Measurements from ENCODE around the gene ZNF319.

The ZNF319 gene

DNA sequence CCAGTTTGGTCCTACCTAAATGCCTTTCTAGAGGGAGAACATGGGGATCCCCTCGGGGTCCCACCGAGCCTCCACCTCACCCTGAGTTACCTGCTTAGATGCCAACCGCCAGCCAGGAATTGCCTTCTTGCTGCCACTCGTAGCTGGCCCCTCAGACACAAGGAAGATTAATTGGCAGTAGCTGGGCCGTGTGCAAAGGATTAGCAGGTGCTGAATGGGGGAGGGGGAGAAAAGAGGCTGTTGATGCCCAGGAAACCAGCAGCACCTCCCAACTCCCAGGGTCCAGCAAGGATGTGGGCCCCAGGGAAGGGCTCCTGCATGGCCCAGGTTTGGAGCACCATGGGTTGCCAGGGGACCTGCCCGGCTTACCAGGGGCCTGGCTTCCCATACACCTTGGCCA, 29.5 kb downstream of the ZNF319 start, which contains the start of gene CNGB1:
CNGB1 (minus strand) TSS at position 159 of the 400 bp plus-strand sequence. CDS start 3,842 bp downstream, outside the sequence.
- no peak for DNase-seq

DNA sequence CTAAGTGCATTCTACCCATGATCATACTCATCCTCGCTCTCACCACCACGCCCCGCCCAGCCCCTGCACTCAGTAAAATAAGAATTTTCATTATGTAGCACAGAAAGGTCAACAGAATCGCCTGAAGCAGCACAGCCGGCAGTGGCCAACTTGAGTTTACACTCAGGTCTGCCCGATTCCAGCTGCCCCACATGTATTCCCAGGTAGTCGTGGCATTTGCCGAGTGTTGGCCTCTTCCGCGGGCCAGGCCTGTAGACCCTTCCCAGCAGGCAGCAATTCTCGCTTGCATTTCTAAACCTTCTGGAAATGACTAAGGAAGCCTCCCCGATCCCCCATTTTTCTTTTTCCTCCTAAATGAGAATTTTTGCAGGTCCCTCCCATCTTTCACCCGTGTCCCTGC, 30.2 kb downstream of the ZNF319 start:
- DNase-seq: no peak

DNA sequence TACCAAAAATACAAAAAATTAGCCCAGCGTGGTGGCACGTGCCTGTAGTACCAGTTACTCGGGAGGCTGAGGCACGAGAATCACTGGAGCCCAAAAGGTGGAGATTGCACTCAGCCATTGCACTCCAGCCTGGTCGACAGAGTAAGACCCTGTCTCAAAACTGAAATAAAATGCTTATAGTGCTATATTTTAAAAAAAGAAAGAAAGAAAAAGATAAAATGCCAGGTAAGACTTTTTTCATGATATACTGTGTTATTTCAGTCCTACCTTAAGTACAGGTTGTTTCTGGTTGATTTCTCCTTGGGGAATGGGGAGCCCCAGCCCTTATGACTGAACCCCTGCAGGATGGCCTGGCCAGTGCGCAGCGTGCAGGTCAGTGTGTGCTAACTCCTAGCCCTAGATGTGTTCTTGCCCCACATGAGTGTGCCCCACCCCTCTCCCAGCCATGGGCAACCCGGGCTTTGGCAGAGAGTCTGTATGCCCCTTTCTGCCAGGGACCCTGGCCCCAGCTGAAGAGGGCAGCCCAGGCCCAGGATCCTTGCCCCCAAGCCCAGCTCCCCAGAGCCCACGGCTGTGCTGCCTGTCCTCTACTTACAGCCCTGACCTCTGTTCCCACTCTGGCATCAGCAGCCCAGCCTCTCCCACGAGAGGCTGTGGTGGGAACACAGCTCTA, 30.9 kb downstream of the ZNF319 start:
- DNase-seq: no peak

DNA sequence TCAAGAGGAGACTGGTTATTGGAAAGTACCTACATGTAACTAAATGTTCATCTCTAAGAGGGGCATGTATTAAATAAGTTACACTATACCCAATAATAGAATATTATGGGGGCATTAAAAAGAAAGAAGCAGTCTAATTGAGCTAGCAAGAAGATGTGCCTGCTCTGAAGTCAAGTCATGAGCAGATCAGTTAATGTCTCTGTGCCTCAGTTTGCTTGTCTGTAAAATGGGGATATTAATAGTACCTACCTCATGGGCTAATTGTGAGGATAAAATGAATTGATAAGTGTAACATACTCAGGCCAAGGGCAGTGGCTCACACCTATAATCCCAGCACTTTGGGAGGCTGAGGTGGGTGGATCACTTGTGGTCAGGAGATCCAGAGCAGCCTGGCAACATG, 32.6 kb downstream of the ZNF319 start:
- no peak for DNase-seq

DNA sequence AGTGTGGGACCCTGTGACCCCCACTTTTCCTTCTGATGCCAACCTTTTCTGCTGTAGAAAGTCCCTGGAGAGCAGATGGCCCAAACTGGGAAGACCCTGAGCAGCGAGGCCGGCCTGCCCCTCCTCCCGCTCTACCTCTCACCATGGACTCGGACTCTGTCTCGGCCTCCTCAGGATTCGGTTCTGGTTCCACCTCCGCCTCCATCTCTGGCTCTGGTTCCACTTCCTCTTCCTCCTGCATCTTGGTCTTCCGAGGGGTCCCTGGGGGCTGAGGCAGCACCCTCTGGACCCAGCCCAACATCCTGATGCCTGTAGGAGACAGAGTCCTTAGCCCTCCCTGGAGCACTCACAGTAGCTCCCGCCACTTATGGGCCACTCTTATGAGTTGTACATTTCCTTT, 33.5 kb downstream of the ZNF319 start:
- no peak for DNase-seq

DNA sequence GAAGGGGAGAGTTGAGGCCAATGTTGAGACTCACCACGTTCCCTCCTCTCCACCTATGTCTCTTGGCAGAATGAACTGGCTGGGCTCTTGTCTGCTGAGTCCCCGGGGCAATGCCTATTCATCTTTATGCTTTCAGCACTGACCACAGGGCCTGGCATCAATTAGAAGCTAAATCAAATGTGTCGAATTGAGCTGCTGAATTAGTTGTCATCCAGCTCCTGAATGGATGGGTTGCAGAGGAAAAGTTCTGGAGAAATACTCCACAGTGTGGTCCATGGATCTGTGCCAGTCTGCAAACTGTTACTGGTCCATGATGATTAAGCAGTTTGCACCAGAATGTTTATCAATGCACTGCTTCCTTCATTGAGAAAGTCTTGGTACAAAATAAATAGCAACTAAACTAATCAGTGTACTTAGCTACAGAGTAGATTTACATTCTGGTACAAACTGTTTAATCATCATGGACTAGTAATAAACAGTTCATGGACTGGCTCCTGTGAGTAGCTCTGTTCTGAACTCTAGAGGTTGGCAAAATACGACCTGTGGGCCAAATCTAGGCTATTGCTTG, 34.2 kb downstream of the ZNF319 start:
- no peak for DNase-seq

DNA sequence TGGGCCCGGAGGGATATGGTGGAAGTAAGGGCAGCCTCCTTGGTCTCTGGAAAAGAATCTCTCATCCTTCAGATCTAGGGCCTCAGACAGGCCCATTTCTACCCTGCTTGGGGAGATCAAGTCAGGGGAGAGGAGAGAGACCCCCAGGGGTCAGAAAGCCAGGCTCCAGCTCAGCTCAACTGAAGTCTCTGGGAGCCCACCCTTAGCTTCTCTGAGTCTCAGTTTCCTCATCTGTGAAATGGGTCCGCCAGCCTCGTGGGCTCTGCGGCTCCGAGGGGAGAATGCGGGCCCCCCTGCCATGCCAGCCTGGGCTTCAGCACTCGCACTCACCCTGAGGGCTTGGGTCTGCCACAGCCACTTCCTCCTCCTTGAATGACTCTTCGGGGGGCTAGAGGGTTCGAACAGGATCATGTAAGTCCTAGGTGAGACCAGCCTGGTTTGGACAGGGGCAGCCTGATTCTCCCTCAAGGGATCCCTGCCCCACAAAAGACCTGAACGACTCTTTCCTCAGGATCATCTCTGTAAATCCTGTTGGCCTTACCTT, 36.2 kb downstream of the ZNF319 start:
- DNase-seq: no peak

DNA sequence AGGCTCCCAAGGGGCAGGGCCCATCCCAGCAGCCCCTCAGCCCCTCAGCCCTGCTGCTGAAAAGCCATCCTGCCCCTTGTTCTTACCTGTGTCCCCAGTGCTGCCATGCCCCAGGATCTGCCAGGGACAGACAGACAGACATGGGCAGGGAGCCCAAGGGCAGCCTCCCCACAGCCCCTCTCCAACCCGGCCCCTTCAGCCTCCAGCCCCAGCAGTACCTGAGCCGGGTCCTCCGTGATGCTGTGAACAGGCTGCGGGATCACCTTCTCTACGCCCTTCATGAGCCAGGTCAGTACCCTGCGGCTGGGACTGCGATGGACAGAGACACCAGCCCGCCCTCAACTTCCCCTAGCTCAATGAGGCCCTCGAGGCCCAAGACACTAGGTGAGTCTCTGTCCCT, 37.7 kb downstream of the ZNF319 start:
- DNase-seq: no peak

DNA sequence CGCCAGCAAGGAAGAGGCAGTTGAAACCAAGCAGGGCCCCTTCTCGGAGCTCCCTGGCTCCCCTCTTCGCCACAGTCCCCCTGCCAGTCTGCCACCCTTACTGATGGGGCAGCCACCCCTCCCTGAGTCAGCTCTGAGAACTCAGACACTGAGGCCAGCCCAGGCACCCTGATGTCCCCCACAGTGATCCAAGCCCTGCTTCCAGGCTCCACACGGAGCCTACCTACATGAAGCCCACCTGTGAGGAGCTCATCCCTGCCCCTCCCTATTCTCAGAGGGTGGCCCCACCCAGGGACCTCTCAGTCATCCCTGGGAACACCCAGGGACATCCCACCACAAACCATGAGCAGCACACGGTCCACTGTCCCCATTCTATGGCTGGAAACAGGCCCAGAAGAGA, 38.4 kb downstream of the ZNF319 start:
- no peak for DNase-seq

DNA sequence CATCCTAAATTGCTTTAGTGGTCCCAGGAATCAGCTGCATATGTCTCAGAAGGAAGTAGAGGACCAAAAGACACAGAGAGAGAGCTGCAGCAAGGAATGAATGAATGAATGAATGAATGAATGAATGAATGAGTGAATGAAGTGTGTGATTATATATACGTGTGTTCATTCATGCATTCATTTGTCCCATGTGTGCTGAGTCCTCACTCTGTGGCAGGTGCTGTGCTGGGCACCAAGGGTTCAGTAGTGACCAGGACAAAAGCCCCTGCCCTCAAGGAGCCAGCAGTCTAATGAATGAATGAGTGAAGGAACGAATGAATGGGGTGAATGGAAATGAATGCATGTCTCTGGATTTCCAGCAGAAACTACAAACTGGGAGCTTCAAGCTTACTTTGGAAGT, 38.9 kb downstream of the ZNF319 start:
- no peak for DNase-seq

DNA sequence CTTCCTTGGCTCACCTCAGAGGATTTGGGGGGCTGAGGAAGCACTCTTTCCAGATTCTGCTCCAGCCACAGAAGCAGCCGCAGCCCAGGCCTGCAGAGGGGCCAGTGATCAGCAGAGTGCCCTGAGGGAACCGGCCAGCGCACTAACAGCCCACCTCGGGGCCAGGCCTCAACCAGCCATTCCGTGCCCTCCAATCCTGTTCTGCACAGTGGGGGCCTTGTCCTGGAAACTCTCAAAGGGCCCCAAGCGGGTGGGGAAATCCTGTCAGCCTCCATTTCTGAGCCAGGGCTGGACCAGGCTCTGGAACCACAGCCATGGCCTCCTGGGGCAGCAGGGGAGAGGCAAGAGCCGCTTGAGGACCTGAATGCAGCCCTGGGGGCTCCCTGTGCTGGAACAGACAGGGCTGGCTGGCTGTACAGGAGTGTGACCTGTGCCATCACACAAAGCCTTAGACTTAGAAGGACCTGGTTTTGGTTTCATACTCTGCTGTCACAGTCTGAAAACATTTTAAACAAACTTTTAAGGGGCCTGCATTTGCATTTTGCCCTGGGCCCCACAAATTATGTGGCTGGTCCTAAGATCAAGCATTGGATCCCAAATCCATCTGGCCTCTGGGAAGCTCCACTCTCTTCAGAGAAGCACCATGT, 39.5 kb downstream of the ZNF319 start:
- no peak for DNase-seq

DNA sequence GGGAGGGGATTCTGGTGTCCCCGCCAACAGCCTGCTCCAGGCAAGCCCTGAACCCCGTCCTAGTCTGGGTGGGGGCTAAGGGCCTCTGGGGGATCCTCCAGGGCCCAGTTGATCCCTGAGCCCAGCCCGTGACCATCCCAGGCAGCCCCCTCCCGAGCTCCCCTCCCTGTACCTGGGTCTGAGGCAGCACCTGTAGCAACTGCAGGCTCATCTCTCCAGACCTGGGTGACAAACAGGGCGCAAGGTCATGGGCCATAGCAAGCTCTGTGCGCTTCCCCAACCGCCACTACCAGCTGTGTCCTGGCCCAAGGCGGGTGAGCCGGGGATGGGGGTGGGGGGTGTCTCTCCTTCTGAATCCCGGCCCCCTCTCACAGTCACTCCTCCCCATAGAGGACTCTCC, 40.2 kb downstream of the ZNF319 start:
- DNase-seq: no peak

DNA sequence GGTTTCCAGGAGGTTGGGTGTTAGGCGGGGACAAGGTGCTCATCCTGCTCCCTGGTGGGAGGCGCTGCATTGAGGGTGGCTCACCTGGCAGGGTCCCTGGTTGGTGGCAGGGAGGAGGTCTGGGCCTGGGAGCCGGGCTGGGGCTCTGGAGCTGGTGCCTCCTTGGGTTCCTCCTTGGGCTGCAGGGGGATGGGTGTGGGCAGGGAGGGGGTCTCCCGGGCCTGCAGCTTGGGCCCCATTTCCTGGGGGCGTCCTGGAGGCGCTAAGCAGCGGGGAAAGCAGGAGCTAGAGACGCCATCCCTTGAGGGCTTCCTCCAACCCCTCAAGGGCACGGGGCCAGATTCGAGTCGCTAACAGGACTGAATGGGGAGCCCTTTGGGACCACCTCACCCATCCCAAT, 40.7 kb downstream of the ZNF319 start:
- DNase-seq: no peak

DNA sequence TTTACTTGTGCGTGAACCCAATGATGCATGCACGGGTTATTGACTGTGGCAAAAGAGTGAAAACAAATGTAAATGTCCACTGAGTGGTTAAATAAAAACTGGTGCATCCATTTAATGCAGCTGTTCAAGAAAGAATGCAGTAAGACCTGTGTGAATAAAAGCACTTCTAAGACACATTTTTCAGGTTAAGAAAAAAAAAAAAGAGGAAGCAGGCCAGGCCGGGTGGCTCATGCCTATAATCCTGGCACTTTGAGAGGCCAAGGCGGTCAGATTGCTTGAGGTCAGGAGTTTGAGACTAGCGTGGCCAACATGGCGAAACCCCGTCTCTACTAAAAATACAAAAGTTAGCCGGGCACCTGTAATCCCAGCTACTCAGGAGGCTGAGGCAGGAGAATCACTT, 41.4 kb downstream of the ZNF319 start:
- no peak for DNase-seq

DNA sequence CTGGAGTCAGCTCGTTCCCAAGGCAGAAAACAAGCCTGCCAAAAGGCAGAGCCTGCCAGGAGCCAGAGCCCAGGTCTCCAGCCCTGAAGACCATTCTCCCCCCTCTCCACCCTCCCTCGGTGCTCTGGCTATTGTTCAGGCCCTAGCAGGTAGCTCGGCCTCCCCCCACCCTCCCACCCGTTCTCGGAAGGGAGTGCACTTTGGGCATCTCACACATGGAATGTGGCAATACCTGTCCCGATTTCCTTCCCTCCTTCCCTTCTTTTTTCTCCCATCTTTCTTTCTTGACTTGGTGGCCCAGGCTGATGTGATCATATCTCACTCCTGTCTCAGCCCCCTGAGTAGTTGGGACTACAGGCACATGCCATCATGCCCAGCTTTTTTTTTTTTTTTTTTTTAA, 41.9 kb downstream of the ZNF319 start:
- no peak for DNase-seq

DNA sequence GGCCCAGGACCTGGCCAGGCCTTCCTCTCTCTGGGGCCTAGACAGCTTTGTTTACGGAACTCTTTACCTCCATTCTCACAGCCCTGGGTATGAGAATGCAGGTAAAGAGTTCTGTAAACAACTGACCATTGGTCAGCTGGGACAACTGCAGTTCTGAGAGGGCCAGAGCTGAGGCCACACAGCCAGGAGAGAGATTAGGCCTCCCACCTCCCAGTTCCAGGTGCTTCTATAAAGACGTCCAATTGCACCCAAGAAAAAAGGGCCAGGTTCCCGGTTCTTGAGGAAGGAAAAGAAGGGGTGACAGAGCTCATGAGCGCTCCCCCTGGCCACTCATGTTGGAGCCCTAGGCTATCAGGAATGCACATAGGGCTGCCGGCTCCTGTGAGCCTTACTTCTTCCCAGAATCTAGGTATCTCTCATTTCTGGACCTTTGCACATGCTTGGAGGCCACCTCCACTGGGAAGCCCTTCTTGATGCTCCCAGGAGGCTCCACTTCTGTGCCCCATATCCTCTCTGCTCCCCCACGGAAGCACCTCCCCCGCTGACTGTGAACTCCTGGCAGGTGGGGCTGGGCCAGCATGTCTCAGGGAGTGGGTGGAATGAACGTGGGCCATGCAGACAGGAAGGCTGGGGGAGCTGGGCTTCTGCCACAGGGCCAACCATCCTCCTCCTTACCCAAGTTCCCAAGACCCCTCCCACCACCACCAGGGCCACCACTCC, 42.6 kb downstream of the ZNF319 start:
- no peak for DNase-seq

DNA sequence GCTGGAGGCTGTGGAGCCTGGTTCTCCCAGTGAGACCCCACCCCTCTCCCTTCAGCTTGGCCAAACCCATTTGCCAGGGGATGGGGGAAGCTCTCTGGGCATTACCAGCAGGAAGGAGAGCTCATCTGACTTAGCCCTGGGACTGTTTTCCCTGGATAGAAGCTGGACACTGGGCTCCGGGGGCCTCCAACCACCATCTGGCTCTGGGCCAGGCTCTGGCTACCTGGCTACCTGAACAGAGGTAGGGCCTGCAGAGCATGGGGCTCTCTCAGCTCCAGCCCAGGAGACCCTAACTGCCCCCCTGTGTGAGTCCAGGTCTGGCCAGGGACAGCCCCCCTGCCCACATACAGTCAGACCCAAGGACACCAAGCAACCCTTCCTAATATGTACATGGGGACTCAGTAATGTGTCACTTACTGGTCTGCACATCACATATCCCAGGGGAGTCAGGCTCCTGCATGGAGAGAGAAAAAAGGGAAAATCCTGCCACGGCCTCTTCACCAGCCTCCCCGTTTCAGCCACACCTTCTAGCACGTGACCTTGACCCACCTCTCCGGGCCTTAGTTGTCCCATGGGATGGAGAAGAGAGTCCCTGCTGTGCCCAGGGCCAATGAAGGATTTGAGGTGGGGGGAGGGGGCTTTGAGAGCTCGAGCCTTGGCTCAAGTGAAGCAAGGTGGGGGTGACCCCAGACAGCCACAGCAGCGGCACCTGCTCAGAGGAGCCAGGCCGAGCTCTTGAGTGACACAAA, 43.4 kb downstream of the ZNF319 start:
- peak; percentile 45 for DNase-seq

DNA sequence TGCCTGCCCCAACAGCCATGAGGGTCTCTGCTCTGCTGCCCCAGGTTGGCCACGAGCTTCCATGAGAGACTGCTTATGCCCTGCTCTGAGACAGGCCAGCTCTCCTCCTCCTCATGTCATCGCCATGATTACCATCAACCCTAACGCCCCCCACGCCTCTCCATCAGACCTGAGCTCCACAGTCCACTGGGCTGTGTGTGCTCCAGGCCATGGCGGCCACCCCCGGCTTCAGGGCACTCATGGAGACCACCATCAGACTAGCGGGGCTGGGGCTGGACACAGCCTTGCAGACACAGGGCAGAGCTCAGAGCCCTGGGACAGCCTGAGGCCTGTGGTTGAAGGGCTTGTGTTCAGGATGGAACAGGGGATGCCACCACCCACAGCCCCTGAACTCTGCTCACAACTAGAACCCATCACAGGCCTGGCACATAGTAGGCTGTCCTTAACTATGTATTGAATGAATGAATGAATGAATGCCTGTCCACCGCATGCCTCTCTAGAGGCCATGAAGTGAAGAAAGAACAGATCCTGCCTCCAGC, 44.1 kb downstream of the ZNF319 start:
- DNase-seq: no peak

DNA sequence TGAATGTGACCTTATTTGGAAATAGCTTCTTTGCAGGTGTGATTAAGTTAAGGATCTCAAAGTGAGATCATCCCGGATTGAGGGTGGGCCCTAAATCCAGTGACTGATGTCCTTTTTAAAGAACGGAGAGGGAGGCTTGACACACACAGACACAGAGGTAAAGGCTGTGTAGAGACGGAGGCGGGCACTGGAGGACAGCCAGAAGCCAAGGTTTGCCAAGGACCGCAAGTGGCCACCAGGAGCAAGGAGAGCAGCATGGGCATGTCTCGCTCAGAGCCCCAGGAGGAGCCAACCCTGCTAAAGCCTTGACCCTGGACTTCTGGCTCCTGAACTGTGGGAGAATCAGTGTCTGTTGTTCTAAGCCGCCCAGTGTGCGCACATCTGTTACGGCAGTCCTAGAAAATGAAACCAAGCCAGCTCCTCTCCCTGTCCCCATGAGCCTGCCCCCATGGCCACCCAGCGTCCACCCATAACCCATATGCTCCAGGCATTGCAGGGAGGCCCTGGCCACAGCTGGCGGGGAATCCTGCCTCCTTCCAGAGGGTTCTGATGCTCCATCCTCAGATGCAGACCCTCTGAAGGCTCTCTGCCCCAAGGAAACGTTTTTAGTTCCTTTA, 44.8 kb downstream of the ZNF319 start:
- no peak for DNase-seq

DNA sequence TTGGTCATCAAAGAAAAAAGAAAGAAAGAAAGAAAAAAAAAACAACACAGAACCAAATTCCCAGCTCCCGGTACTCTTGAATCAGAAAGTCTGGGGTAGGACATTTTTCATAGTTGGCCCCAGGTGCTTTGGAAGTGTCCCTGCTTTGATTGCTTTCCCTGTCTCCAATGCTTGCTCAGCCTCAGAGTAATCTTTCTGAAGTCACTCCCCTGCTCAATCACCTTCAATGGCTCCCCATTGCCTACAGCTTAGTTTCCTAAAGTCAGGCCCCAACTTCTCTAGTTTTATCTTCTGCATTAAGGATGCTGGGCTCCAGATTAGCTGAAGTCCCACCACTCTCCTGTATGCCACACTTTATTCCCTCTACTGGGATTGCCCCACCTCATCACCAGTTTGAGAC, 46.6 kb downstream of the ZNF319 start:
- no peak for DNase-seq

DNA sequence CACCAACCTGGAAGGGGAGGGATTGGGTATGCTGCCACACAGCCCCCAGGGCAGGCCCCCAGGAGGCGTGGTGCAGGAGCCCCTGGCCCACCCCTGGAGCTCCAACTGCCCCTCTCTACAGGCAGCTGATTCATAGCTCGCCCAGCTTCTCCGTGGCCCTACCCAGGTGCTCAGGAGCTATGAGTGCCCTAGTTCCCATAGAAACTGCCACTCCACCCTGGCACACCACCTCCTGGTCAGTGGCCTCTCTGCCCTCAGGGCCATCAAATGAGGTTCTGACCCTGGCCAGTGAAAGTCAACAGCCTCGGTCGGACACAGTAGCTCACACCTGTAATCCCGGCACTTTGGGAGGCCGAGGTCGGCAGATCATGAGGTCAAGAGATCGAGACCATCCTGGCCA, 47.6 kb downstream of the ZNF319 start:
- DNase-seq: no peak

Measured in DMS153 (cell line).